ENCODE measurements around the gene MAP3K20.
"Not testable (repeated sequence)": the region's sequence is repeated elsewhere in the genome, so short reads cannot be mapped to it uniquely, and the experiment has no call there.

MAP3K20 gene

GRCh38 chr2:173164396-173164795 is 88.8 kb downstream of the MAP3K20 start:
- H3K27ac ChIP-seq (ENCODE audit: low read depth, low read length) = no peak overlapping the region
- H3K4me1 ChIP-seq (ENCODE audit: control insufficient read depth, insufficient read depth, low read length) = peaks cover 6% of the 10 kb centered on the region
- H3K9ac ChIP-seq (ENCODE audit: low read length) = no peak overlapping the region
- no peaks in the 10 kb centered on the region for H3K36me3 ChIP-seq (ENCODE audit: control insufficient read depth, insufficient read depth, low read length)
- no peaks in the 10 kb centered on the region for H3K27me3 ChIP-seq (ENCODE audit: control insufficient read depth, insufficient read depth, low read length)
- no peak overlapping the region for H3K4me3 ChIP-seq (ENCODE audit: low read depth, low read length)
- H3K9me3 ChIP-seq (ENCODE audit: control insufficient read depth, insufficient read depth, low read depth, low read length) = 0 out of 2 replicates have a peak, but pooled peaks cover 2% of the 10 kb centered on the region

GRCh38 chr2:173165443-173166238 is 90.0 kb downstream of the MAP3K20 start:
- Histone ChIP-seq H3K27me3 (ENCODE audit: control insufficient read depth, insufficient read depth, low read length) (no peaks in the 10 kb centered on the region), H3K9ac (ENCODE audit: low read length) (no peak overlapping the region), H3K36me3 (ENCODE audit: control insufficient read depth, insufficient read depth, low read length) (no peaks in the 10 kb centered on the region), H3K27ac (ENCODE audit: low read depth, low read length) (no peak overlapping the region), H3K4me1 (ENCODE audit: control insufficient read depth, insufficient read depth, low read length) (no peaks in the 10 kb centered on the region), H3K4me3 (ENCODE audit: low read depth, low read length) (no peak overlapping the region), H3K9me3 (ENCODE audit: control insufficient read depth, insufficient read depth, low read depth, low read length) (0 out of 2 replicates have a peak, but pooled peaks cover 2% of the 10 kb centered on the region)

- no peaks in the 10 kb centered on the region for H3K27me3 ChIP-seq (ENCODE audit: control insufficient read depth, insufficient read depth, low read length)
- no peak overlapping the region for H3K9ac ChIP-seq (ENCODE audit: low read length)
- H3K9me3 ChIP-seq (ENCODE audit: control insufficient read depth, insufficient read depth, low read depth, low read length) = no peaks in the 10 kb centered on the region
- no peak overlapping the region for H3K4me3 ChIP-seq (ENCODE audit: low read depth, low read length)
- H3K27ac ChIP-seq (ENCODE audit: low read depth, low read length) = no peak overlapping the region
- no peaks in the 10 kb centered on the region for H3K4me1 ChIP-seq (ENCODE audit: control insufficient read depth, insufficient read depth, low read length)
- H3K36me3 ChIP-seq (ENCODE audit: control insufficient read depth, insufficient read depth, low read length) = no peaks in the 10 kb centered on the region
Measured at GRCh38 chr2:173171321-173171720, 95.7 kb downstream of the MAP3K20 start.

- Histone ChIP-seq H3K36me3 (ENCODE audit: control insufficient read depth, insufficient read depth, low read length) (no peaks in the 10 kb centered on the region), H3K4me3 (ENCODE audit: low read depth, low read length) (no peak overlapping the region), H3K27me3 (ENCODE audit: control insufficient read depth, insufficient read depth, low read length) (no peaks in the 10 kb centered on the region), H3K9me3 (ENCODE audit: control insufficient read depth, insufficient read depth, low read depth, low read length) (no peaks in the 10 kb centered on the region), H3K27ac (ENCODE audit: low read depth, low read length) (no peak overlapping the region), H3K9ac (ENCODE audit: low read length) (no peak overlapping the region), H3K4me1 (ENCODE audit: control insufficient read depth, insufficient read depth, low read length) (no peaks in the 10 kb centered on the region)
Measured at GRCh38 chr2:173171924-173172643, 96.4 kb downstream of the MAP3K20 start.

GRCh38 chr2:173174339-173174738 is 98.7 kb downstream of the MAP3K20 start:
- H3K27me3 ChIP-seq (ENCODE audit: control insufficient read depth, insufficient read depth, low read length); H3K36me3 ChIP-seq (ENCODE audit: control insufficient read depth, insufficient read depth, low read length); H3K27ac ChIP-seq (ENCODE audit: low read depth, low read length); H3K9ac ChIP-seq (ENCODE audit: low read length); H3K9me3 ChIP-seq (ENCODE audit: control insufficient read depth, insufficient read depth, low read depth, low read length); H3K4me3 ChIP-seq (ENCODE audit: low read depth, low read length); H3K4me1 ChIP-seq (ENCODE audit: control insufficient read depth, insufficient read depth, low read length): not testable (repeated sequence)

- Histone ChIP-seq H3K9me3 (ENCODE audit: control insufficient read depth, insufficient read depth, low read depth, low read length) (no peaks in the 10 kb centered on the region), H3K36me3 (ENCODE audit: control insufficient read depth, insufficient read depth, low read length) (no peaks in the 10 kb centered on the region), H3K27me3 (ENCODE audit: control insufficient read depth, insufficient read depth, low read length) (no peaks in the 10 kb centered on the region), H3K4me3 (ENCODE audit: low read depth, low read length) (no peak overlapping the region), H3K27ac (ENCODE audit: low read depth, low read length) (no peak overlapping the region), H3K9ac (ENCODE audit: low read length) (no peak overlapping the region), H3K4me1 (ENCODE audit: control insufficient read depth, insufficient read depth, low read length) (no peaks in the 10 kb centered on the region)
Measured at GRCh38 chr2:173175222-173175621, 99.6 kb downstream of the MAP3K20 start.

GRCh38 chr2:173181982-173182381 is 106.3 kb downstream of the MAP3K20 start:
- Histone ChIP-seq H3K4me1 (ENCODE audit: control insufficient read depth, insufficient read depth, low read length) (peaks cover 9% of the 10 kb centered on the region), H3K9ac (ENCODE audit: low read length) (no peak overlapping the region), H3K27ac (ENCODE audit: low read depth, low read length) (no peak overlapping the region), H3K4me3 (ENCODE audit: low read depth, low read length) (no peak overlapping the region), H3K9me3 (ENCODE audit: control insufficient read depth, insufficient read depth, low read depth, low read length) (no peaks in the 10 kb centered on the region), H3K27me3 (ENCODE audit: control insufficient read depth, insufficient read depth, low read length) (no peaks in the 10 kb centered on the region), H3K36me3 (ENCODE audit: control insufficient read depth, insufficient read depth, low read length) (no peaks in the 10 kb centered on the region)

- Histone ChIP-seq H3K9ac (ENCODE audit: low read length) (no peak overlapping the region), H3K4me3 (ENCODE audit: low read depth, low read length) (no peak overlapping the region), H3K27ac (ENCODE audit: low read depth, low read length) (no peak overlapping the region), H3K4me1 (ENCODE audit: control insufficient read depth, insufficient read depth, low read length) (peaks cover 9% of the 10 kb centered on the region), H3K9me3 (ENCODE audit: control insufficient read depth, insufficient read depth, low read depth, low read length) (no peaks in the 10 kb centered on the region), H3K36me3 (ENCODE audit: control insufficient read depth, insufficient read depth, low read length) (no peaks in the 10 kb centered on the region), H3K27me3 (ENCODE audit: control insufficient read depth, insufficient read depth, low read length) (no peaks in the 10 kb centered on the region)
Measured at GRCh38 chr2:173184031-173185004, 108.7 kb downstream of the MAP3K20 start.

- H3K9ac ChIP-seq (ENCODE audit: low read length) = no peak overlapping the region
- H3K9me3 ChIP-seq (ENCODE audit: control insufficient read depth, insufficient read depth, low read depth, low read length) = no peaks in the 10 kb centered on the region
- no peak overlapping the region for H3K27ac ChIP-seq (ENCODE audit: low read depth, low read length)
- H3K4me3 ChIP-seq (ENCODE audit: low read depth, low read length) = no peak overlapping the region
- peaks cover 9% of the 10 kb centered on the region for H3K4me1 ChIP-seq (ENCODE audit: control insufficient read depth, insufficient read depth, low read length)
- H3K36me3 ChIP-seq (ENCODE audit: control insufficient read depth, insufficient read depth, low read length) = no peaks in the 10 kb centered on the region
- no peaks in the 10 kb centered on the region for H3K27me3 ChIP-seq (ENCODE audit: control insufficient read depth, insufficient read depth, low read length)
Measured at GRCh38 chr2:173185437-173185836, 109.8 kb downstream of the MAP3K20 start.

GRCh38 chr2:173187941-173188788 is 112.5 kb downstream of the MAP3K20 start:
- Histone ChIP-seq H3K4me3 (ENCODE audit: low read depth, low read length) (no peak overlapping the region), H3K27me3 (ENCODE audit: control insufficient read depth, insufficient read depth, low read length) (no peaks in the 10 kb centered on the region), H3K9me3 (ENCODE audit: control insufficient read depth, insufficient read depth, low read depth, low read length) (no peaks in the 10 kb centered on the region), H3K4me1 (ENCODE audit: control insufficient read depth, insufficient read depth, low read length) (peaks cover 33% of the 10 kb centered on the region), H3K9ac (ENCODE audit: low read length) (no peak overlapping the region), H3K27ac (ENCODE audit: low read depth, low read length) (no peak overlapping the region), H3K36me3 (ENCODE audit: control insufficient read depth, insufficient read depth, low read length) (no peaks in the 10 kb centered on the region)
